Embryonic facial prominence (tissue), 1 donor: ENCODE data around the gene RERE.
"Not testable (repeated sequence)": the region's sequence is repeated elsewhere in the genome, so short reads cannot be mapped to it uniquely, and the experiment has no call there.

Source experiments
- DNase-seq: peaks from one replicate; pipeline ENCODE4 v3.0.0-alpha.2; 2016; ENCODE audit errors: extremely low spot score

Gene RERE

DNA sequence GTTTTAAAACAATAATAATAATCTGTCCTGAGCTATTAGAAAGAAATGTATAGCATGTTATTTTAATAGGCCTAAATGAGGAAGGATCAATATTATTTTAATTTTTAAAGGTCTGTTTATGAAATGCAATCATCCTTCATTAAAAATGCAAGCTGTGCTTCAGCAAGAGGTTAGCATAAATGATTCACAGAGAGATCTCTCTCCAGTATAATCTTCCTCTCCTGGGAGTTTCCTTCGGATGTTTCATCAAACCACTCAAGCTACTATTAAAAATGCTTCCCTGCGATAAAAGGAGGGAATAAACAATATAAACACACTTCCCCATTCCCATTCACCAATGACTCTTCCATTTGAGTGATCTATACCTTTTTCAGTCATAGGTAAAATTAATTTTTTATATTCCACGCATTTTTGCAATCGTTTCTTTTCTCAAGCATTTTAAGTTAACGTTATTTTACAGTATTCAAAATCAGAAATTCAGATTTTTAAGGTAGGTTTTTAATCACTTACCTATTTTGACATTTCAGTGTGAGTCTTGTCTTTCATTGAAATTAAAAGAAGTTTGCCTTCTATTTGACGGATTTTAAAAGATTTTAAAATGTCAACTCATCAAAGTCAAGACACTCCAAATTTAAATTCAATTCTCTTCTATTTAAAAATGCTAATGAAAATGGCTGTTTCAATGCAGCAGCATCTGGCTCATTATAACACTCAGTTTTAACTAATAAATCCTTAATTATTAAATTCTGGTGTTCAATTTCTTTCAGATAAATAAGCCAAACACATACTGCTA, 64.3 kb downstream of the RERE start:
- DNase-seq: no peak

DNA sequence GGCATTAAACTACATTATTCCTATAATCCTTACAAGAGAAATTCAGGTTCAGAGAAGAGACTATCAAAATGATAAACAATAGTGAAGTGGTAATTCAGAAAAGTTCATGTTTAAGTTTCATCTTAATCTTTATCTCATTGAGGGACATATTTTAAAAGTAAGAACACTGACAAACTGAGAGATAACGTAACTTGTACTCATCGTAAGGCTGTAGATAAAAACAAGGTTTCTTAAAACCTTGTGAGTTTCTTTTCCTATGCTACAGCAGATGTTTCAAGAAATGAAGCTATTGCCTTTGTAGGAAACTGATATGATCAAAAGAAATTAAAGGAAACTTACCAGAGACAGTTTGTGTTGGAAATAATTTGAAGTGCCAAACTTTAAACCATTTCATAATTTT, 65.0 kb downstream of the RERE start:
- DNase-seq: no peak

DNA sequence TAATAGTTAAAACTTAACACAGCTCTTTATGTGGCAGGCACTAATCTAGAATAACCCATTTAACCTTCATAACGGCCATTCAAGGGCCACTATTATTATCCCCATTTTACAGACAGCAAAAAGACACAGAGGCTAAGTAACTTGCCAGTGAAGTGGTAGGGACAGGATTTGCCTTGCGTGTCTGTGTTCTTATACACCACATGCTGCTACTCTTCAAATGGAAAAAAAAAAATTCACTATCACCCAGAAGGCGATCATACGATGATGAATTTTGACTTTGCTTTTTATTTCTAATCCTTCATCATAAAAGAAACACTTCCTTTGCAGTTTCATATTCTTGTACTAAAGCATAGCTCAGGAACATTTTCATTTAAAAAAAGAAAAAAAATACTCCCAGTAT, 65.5 kb downstream of the RERE start:
- no peak for DNase-seq

DNA sequence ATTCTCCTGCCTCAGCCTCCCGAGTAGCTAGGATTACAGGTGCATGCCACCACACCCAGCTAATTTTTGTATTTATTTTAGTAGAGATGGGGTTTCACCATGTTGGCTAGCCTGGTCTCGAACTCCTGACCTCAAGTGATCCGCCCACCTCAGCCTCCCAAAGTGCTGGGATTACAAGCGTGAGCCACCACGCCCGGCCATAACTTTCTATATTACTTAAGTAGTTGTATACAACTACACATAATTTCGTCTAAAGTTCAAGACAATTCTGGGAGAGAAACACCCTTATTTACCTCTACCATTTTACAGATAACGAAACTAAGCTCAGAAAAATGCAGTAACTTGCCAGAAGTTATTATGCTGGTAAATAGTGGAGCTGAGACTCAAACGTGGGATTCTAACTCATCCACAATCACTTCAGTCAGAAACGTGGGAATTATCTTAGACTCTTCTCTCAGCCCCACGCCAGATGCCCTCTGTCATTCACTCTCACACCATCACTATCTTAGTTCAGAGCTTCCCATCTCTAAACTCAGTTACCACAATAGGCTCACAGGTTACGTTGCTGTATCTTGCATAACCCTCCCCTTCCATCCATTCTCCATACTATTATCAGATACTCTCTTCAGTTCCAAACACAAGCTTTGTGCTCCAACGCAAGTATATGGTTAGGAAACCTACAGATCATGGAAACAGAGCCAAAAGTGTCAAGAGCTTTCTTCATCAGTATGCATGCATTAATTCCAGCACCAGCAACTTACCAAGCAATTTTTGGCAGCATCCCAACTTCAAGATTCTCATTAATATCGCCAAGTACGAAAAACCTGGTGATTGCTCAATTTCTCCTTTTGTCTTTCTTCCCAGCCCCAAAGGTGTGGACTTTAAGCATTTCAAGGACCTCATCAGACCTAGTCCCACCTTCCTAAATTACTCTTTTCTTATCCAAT, 69.3 kb downstream of the RERE start:
- DNase-seq: no peak

DNA sequence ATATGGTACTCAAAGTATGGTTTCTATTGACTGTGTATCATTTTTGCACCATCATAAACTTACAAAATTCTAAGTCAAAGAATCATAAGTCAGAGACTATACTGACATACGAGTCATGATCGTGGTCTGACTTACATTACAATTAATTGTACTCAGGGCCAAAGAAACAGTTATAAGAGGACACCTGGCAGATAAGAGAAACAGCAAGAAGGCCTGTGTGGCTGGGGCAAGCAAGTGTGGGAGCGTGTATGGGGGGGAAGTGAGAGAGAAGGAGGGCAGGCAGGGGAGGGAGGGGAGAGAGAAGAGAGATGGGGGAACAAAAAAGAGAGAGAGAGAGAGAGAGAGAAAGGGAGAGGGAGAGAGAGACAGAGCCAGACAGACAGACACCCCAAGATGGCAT, 70.9 kb downstream of the RERE start:
- no peak for DNase-seq

DNA sequence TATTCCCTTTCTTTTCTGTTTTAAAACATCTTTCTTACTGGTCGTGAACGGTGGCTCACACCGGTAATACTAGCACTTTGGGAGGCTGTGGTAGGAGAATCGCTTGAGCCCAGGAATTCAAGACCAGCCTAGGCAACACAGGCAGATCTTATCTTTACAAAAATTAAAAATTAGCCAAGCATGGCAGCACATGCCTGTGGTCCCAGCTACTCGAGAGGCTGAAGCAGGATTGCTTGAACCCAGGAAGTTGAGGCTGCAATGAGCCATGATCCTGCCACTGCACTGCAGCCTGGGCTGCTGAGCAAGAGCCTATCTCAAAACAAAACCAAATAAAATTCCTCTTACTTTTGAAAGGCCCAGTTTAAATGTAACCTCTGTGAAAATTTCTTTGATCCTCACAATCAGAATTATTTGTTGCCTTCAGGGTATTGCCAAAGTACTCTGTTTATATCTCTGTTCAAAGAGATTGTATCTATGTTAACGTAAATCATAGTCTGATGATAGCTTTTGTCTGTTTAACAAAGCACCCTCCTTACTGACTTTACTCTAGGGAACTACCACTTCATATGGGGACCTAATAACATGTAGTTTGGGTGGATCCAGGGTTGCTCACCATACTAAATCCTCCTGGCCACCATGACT, 71.6 kb downstream of the RERE start:
- DNase-seq: no peak

DNA sequence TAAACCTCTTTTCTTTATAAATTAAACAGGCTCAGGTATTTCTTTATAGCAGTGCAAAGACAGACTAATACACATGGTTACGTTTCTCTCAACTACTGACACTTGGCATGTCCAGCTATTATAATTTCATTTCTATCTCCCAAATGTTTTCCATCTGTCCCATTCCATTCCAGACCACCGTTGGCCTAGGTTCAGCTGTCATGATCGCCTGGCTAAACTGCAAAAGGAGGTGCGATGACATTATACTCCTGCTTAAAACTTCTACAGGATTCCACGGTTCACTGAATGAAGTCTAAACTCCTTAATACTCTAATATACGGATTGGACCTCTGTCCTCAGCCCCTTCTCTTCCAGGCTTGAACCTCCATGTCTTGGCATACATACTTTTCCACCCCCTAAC, 72.1 kb downstream of the RERE start:
- DNase-seq: no peak

DNA sequence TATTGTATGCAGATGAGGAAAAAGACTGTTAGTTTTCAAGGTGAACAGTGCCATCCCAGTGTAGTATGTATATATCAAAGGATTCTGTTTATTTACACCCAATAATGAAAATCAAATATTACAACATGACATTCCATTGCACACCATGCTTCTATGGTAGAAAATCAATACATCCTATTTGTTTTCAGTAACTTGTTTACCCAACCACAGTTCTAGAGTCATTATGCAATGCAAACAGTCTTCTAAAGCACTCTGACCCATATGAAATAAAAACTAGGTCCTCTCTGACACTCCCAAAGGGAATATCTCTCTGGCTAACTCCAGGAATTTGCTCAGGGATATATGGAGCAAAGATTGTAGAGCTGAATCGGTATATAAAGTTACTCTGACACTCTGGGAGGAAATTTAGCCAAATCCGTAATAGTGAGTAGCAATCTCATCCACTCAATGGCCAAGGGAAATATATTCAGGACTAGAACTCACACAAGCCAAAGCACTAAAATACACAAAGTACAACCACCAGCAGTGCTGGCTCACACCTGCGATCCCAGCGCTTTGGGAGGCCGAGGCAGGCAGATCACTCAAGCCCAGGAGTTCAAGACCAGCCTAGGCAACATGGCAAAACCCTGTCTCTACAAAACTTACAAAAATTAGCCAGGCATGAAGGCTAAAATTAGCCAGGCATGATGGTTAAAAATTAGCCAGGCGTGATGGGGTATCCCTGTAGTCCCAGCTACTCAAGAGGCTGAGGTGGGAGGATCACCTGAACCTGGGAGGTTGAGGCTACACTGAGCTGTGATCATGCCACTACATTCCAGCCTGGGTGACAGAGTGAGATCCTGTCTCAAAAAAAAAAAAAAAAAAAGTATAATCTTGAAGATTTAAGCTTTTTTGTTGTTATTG, 75.2 kb downstream of the RERE start:
- no peak for DNase-seq

DNA sequence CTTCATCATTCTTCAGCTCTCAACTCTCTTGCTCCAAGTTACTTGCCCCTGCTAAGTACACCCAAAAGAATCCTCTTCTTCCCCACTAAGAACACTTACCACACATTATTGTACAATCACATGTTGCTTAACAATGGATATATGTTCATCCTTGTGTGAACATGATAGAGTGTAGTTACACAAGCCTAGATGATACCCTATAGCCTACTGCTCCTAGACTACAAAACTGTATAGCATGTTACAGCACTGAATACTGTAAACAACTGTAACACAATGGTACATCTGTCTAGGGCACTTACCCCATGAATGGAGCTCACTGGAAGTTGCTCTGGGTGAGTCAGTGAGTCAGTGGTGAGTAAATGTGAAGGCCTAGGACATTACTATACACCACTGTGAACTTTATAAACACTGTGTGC, 77.4 kb downstream of the RERE start:
- no peak for DNase-seq

DNA sequence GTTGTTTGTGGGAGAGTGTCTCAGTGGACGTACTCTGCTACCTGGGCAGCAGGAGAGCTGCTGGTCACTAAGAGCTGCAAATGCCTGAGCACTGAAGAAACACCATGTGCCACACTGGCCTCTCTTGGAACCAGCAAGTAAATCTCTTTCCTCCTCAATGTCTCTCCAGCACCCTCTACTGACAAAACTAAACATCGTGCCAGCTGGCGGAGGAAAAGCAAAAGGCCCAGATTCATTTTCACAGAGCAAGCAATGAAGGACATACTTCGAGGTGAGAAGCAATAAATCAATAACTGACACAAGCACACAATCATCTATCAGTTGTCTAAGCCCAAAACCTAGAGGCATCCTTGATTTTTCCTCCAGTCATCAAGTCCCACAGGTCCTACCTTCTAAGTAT, 78.1 kb downstream of the RERE start:
- no peak for DNase-seq

DNA sequence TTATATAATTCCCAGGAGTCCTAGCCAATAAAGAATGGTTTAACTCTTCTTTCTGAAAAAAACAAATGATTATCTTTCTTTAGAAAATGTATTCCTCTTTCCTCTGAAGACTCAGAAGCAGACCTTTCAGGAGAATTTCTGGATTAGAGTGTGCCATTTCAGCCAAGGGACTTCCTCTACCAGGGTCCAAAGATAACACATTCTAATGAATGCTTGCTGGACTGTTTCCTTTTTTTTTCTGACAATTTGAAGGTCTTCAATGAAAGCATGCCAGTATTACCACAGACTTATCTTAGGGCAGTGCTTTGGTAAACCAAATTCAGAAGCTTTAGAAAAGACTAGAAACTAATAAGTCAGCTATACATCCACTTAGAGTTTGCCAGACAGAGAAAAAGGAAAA, 80.5 kb downstream of the RERE start:
- no peak for DNase-seq

DNA sequence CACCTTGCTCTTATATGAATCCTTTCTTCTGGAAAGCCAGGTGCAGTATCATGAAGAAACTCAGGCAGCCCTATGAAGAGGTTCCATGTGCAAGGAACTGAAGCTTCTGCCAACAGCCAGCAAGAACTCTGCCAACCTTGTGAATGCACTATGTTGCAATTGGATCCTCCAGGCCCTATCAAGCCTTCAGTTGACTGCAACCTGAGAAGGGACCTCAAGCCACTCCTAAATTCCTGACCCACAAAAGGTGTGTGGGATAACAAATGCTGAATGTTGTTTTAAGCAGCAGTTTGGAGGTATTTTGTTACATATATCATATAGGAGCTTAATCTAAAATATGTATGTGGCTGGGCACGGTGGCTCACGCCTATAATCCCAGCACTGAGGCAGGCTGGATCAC, 84.0 kb downstream of the RERE start:
- no peak for DNase-seq

DNA sequence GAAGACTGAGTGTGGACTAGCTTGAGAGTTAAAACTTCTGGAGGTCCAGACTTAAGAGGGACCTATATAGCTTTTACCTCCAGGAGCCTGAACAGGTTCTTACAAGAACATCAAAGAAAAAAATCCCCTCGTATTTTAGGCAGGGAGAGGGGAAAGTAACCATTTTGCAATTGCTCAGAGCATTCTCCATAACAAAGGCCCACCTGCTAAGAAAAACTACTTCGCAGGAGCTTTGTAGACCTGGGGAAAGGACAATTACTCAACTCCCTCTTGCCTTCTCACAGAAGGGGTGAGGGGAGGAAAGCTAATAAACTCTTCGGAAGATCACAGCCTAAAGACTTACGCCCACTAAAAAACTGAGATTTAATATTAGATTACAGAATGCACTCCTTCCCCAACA, 86.3 kb downstream of the RERE start:
- DNase-seq: no peak

DNA sequence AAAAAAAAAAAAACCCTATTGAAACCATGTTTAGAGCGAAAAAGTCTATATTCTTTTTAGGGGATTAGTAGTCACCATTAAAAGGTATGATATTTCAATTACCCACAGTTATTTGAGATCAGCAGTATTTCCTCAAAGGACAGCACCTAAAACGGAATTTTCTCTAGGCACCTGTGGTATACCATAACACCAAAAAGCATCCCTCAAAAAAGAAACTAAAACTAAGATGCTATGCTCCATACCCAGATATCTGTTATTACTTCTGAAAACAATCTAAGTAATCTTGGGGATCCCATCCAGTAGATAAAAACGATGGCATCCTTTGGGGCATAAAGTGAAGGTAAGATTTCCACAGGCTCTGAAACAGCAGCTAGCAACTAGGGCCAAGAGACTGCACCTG, 89.0 kb downstream of the RERE start:
- DNase-seq: no peak

DNA sequence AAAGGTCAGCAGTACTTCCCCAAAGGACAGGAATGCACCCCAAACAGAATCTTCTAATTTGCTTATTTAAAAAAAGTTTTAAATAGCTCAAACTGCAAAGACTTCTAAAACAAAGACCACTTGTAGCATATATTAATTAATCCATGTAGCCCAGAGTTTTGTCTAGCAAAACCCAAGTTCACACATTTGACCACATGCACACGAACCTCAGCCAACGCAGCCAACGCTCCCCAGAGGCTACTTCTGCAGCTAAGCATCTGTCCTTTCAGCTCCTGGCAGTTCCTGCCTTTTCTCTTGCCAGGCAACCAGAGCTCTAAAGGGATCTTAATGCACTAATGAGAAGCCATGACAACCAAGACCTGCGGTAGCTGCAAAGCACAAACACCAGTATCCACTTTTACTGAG, 89.6 kb downstream of the RERE start:
- no peak for DNase-seq

DNA sequence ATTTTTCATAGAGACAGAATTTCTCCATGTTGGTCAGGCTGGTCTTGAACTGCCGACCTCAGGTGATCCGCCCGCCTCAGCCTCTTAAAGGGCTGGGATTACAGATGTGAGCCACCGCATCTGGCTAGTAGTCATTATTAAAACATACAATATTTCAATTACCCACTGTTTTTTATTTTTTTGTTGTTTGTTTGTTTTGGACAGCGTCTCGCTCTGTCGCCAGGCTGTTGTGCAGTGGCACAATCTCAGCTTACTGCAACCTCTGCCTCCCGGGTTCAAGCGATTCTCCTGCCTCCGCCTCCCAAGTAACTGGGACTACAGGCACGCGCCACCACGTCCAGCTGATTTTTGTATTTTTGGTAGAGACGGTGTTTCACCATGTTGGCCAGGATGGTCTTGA, 90.1 kb downstream of the RERE start:
- DNase-seq: not testable (repeated sequence)

DNA sequence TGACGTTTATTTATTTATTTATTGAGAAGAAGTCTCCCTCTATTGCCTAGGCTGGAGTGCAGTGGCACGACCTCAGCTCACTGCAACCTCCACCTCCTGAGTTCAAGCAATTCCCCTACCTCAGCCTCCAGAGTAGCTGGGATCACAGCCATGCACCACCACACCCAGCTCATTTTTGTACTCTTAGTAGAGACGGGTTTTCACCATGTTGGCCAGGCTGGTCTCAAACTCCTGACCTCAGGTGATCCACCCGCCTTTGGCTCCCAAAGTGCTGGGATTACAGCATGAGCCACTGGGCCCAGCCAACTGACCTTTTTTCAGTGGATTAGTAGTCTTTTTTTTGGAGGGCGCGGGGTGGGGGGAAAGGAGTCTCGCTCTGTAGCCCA, 90.6 kb downstream of the RERE start:
- not testable (repeated sequence) for DNase-seq

DNA sequence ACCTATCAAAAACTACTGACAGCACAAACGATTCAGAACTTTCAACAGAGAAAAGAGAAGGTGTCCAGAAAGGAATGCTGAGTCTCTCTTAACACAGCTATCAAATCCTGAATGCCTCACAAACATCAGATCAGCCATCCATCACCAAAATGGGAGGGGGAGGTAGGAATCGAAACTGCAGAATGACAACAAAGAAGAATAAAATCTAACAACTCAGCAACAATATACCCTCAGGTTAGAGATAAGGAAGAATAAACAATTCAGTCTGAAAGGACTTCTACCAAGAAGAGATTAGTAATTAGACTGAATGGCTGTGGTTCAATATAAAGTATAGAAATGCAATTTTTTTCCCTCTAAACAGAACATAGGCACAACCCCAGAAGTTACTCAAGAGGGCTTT, 94.4 kb downstream of the RERE start:
- DNase-seq: no peak

DNA sequence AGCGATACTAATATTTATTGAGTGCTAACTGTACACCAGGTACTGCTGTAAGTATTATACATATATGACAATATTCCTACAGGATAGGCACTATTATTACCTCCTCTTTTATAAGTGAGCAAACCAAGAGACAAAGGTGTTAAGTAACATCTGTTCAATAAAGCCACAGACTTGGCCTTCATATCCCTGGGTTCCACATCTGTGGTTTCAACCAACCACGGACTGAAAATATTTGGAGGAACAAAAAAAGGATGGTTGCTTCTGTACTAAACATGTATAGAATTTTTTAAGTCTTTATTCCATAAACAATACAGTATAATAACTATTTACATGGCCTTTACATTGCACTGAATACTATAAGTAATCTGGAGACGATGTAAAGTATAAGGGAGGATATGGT, 95.1 kb downstream of the RERE start:
- no peak for DNase-seq

DNA sequence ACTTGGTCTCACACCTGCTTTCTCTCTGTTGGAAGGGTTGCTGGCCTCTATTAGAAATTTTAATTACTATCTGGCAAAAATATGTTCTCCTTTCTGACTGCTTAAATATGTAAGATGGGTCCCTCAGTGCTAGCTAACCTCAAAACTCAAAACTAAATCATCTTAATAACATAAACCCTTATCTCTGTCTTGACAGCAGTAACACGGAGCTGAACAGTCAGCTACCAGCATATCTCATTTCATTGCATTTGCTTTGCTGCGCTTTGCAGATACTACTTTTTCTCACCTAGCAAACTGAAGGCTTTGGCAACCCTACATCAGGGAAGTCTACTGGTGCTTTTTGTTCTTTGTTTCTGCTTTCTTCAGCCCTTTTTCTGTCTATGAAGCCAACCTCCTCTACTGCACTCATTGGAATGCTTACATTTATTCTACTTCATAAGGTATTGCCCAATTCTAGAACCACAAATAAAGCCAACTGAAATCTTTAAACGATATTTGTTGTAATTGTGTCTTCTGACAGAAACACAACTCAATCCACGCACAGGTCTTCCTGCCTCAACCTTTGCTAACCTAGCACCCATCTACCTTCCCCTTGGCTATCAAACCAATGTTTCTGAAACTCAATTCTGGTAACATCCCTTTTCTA, 95.6 kb downstream of the RERE start:
- no peak for DNase-seq

DNA sequence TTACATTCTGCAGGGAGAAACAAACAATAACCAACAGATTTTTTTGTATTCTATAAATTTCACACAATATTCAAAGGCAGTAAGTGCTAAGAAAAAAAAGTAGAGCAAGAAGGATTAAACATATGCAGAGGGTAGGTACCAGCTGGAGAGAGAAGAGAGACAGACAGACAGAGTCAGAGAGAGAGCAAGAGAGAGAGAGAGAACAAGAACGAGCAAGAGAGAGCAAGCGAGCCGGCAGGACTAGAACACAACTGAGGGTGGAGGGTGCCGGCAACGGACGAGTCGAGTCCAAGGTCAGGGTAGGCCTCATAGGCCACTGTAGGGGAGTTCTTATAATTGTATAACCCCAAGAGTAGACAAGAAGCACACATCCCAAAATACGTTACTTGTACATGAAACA, 97.1 kb downstream of the RERE start:
- no peak for DNase-seq
